ENCODE results near the gene UBE2Q1. TPM values are rescaled to one million over a fixed set of nuclear protein-coding genes. Genes with fewer than 3 reads are reported as not detected.

The UBE2Q1 gene
- polyA plus RNA-seq, 2 of the 4 experiments (the other 2 are of a cell fraction) = 17.6 to 49.7 TPM

- TF ChIP-seq PHF8 (IDR thresholded peaks at IDR 0.05; ENCODE audit: borderline replicate concordance, low read depth) = peak; percentile 45; the same call in 1 of the 2 replicates
Observed at GRCh38 chr1:154607609-154608396, 49.3 kb upstream of the UBE2Q1 start, which contains the start of gene ADAR (continued).

- H3K27ac ChIP-seq = peak overlapping the region; percentile 93 to 99
- ChIA-PET CTCF (interaction anchor here (1.3 to 2.6 kb wide), 2 partner anchors 8 to 47 kb away, joined by 3 to 6 read pairs; no protein-coding TSS in a partner anchor), POLR2A (no interaction called here)
- H3K4me2 ChIP-seq = peak overlapping the region; percentile 90
- DNase-seq (ENCODE audit: low read depth in 1 of 2, low spot score in 1 of 2) = peak in 1 of 2 experiments; percentile 34
- TF ChIP-seq ZFP36 (IDR thresholded peaks at IDR 0.05; ENCODE audit: borderline replicate concordance, partially characterized antibody) = peak; percentile 64
- TF ChIP-seq POLR2AphosphoS2 (conservative IDR thresholded peaks at IDR 0.05; ENCODE audit: low read length) = no peak
- TF ChIP-seq ZC3H11A (IDR thresholded peaks at IDR 0.05) = 0 out of 2 replicates have a peak, but pooled peaks have one; percentile 9
- no peak for TF ChIP-seq CTCF (IDR thresholded peaks at IDR 0.05)
- no peak for TF ChIP-seq NFE2L2 (conservative IDR thresholded peaks at IDR 0.05; ENCODE audit: low read length)
- TF ChIP-seq ZSCAN20 (CRISPR knock-in tag; IDR thresholded peaks at IDR 0.05) = no peak
- H3K4me3 ChIP-seq = peak overlapping the region; percentile 69
- ATAC-seq = peak; percentile 48 to 58
- no peaks in the 10 kb centered on the region for H3K9me3 ChIP-seq
- 10% methylated on average over 11 of the region's 11 CpGs for WGBS (ENCODE audit: missing lambda C conversion rate)
- FAIRE-seq = no peak
- peaks cover 29% of the 10 kb centered on the region for H3K4me1 ChIP-seq
Observed at GRCh38 chr1:154607106-154607608, 48.7 kb upstream of the UBE2Q1 start.

GRCh38 chr1:154605534-154605933, 47.1 kb upstream of the UBE2Q1 start:
- H3K9me3 ChIP-seq = no peaks in the 10 kb centered on the region
- peaks cover 29% of the 10 kb centered on the region for H3K4me1 ChIP-seq
- H3K4me3 ChIP-seq = no peak overlapping the region
- H3K27ac ChIP-seq = no peak overlapping the region
- no peak overlapping the region for H3K4me2 ChIP-seq
- WGBS (ENCODE audit: missing lambda C conversion rate) = 96% methylated on average over 2 of the region's 2 CpGs
- CTCF ChIA-PET = interaction anchor here (0.9 to 2.6 kb wide), 11 partner anchors 10 to 480 kb away, joined by 3 to 12 read pairs (median 4); partner anchors contain the start of gene PYGO2
- POLR2A ChIA-PET = interaction anchor here (0.5 kb wide), 1 partner anchor 390 kb away, joined by 4 read pairs; no protein-coding TSS in a partner anchor
- FAIRE-seq (no peak), DNase-seq (ENCODE audit: low read depth in 1 of 2, low spot score in 1 of 2) (no peak), ATAC-seq (no peak)
- TF ChIP-seq BCL3 (IDR thresholded peaks at IDR 0.05) (no peak), FOSL2 (IDR thresholded peaks at IDR 0.05) (no peak), FOSL2 (CRISPR knock-in tag; IDR thresholded peaks at IDR 0.05) (no peak), ATOH8 (CRISPR knock-in tag; IDR thresholded peaks at IDR 0.05; ENCODE audit: low read depth) (no peak), CEBPB (IDR thresholded peaks at IDR 0.05) (no peak), RAD21 (conservative IDR thresholded peaks at IDR 0.05 in 1 of 2, IDR thresholded peaks at IDR 0.05 in 1 of 2) (no peak)

- DNase-seq (ENCODE audit: low read depth in 1 of 2, low spot score in 1 of 2) (no peak), FAIRE-seq (no peak), ATAC-seq (no peak)
- H3K27ac ChIP-seq = no peak overlapping the region
- H3K4me1 ChIP-seq = peaks cover 17% of the 10 kb centered on the region; the same call in 2 of the 3 replicates
- no peak overlapping the region for H3K4me3 ChIP-seq
- POLR2A ChIA-PET = no interaction called here
- H3K9me3 ChIP-seq = no peaks in the 10 kb centered on the region
- CTCF ChIA-PET = interaction anchor here (1.0 to 2.3 kb wide), 3 partner anchors 9 to 44 kb away, joined by 3 to 7 read pairs (median 3); no protein-coding TSS in a partner anchor
- WGBS (ENCODE audit: missing lambda C conversion rate) = 90% methylated on average over 2 of the region's 2 CpGs
- no peak for TF ChIP-seq EHF (CRISPR knock-in tag; IDR thresholded peaks at IDR 0.05)
- no peak for TF ChIP-seq PBX3 (IDR thresholded peaks at IDR 0.05)
- no peak for TF ChIP-seq EHMT2 (IDR thresholded peaks at IDR 0.05; ENCODE audit: low read depth)
- H3K4me2 ChIP-seq = no peak overlapping the region
Observed at GRCh38 chr1:154603317-154603716, 44.9 kb upstream of the UBE2Q1 start.
